ENCODE results near the gene CD28. TPM values are rescaled to one million over a fixed set of nuclear protein-coding genes. Genes with fewer than 3 reads are reported as not detected.

CD28 gene
- total and polyA plus RNA-seq, 4 donors: 0.14 to 3.0 (median 0.92) TPM

DNA sequence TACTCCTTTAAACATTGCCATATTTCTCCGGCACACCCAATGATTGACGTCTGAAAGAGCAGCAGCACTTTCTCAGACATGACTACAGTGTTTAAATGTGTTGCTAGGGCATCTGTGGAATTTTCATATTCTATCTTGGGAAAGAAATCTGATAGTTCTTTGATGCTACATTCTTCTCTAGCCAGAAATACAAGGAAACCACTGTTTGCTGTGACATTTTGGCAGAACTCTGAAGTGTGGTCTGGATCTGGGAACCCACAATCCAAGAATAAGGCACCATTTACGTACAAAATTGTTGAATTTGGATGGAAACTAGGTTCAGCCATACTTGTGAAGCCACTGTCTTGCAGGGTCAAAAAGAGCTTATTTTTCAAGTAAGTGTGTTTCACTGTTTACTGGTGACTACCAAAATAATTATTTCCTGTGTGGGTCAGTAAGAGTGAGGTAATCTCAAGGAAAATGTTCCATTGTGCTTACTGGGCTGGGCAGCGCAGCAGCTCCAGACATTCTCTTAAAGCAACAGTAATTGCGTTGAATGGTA is 21.3 kb upstream of the CD28 start:
- Histone ChIP-seq H3K27me3 (ENCODE audit: control insufficient read depth in 3 of 3, insufficient read depth in 3 of 3, low read length in 2 of 3) (no peaks in the 10 kb centered on the region), H3K4me1 (ENCODE audit: control insufficient read depth in 5 of 5, insufficient read depth in 5 of 5, low read length in 5 of 5) (peaks cover 0 to 26% (median 13%) of the 10 kb centered on the region in 5 donors), H3K36me3 (ENCODE audit: control insufficient read depth in 4 of 4, insufficient read depth in 4 of 4, low read length in 4 of 4) (no peaks in the 10 kb centered on the region), H3K9ac (ENCODE audit: insufficient read depth in 1 of 2, low read length in 2 of 2) (no peak overlapping the region), H3K9me3 (ENCODE audit: control insufficient read depth in 4 of 4, insufficient read depth in 3 of 4, low read length in 3 of 4) (no peaks in the 10 kb centered on the region), H3K27ac (ENCODE audit: low read depth in 1 of 2, low read length in 1 of 2) (peak overlapping the region; percentile 88 to 96), H3K4me3 (no peak overlapping the region)
- 60 to 70% methylated on average over 5 of the region's 5 CpGs for WGBS, 2 donors
- DNase-seq (peak in 1 of 3 donors; percentile 42), ATAC-seq (ENCODE audit: insufficient read depth, low FRiP score) (no peak)
- no peak for TF ChIP-seq CTCF (IDR thresholded peaks at IDR 0.05; ENCODE audit: control extremely low read depth, extremely low read depth)

- WGBS, 2 donors: 84 to 86% methylated on average over 4 of the region's 4 CpGs
- Histone ChIP-seq H3K9ac (ENCODE audit: insufficient read depth in 1 of 2, low read length in 2 of 2) (no peak overlapping the region), H3K27me3 (ENCODE audit: control insufficient read depth in 3 of 3, insufficient read depth in 3 of 3, low read length in 2 of 3) (no peaks in the 10 kb centered on the region), H3K27ac (ENCODE audit: low read depth in 1 of 2, low read length in 1 of 2) (peak overlapping the region; percentile 80 to 96), H3K4me1 (ENCODE audit: control insufficient read depth in 5 of 5, insufficient read depth in 5 of 5, low read length in 5 of 5) (peaks cover 0 to 28% (median 13%) of the 10 kb centered on the region in 5 donors), H3K4me3 (no peak overlapping the region), H3K36me3 (ENCODE audit: control insufficient read depth in 4 of 4, insufficient read depth in 4 of 4, low read length in 4 of 4) (no peaks in the 10 kb centered on the region), H3K9me3 (ENCODE audit: control insufficient read depth in 4 of 4, insufficient read depth in 3 of 4, low read length in 3 of 4) (no peaks in the 10 kb centered on the region)
- no peak for TF ChIP-seq CTCF (IDR thresholded peaks at IDR 0.05; ENCODE audit: control extremely low read depth, extremely low read depth)
- DNase-seq (no peak), ATAC-seq (ENCODE audit: insufficient read depth, low FRiP score) (no peak)
These were observed 20.5 kb upstream of the CD28 start for GRCh38 chr2:203685789-203686420.

GRCh38 chr2:203687165-203687564 is 19.3 kb upstream of the CD28 start:
- DNase-seq (no peak), ATAC-seq (ENCODE audit: insufficient read depth, low FRiP score) (no peak)
- WGBS, 2 donors: 65 to 95% methylated on average over 2 of the region's 2 CpGs
- no peak overlapping the region for H3K9ac ChIP-seq (ENCODE audit: insufficient read depth in 1 of 2, low read length in 2 of 2)
- no peaks in the 10 kb centered on the region for H3K9me3 ChIP-seq (ENCODE audit: control insufficient read depth in 4 of 4, insufficient read depth in 3 of 4, low read length in 3 of 4)
- no peaks in the 10 kb centered on the region for H3K36me3 ChIP-seq (ENCODE audit: control insufficient read depth in 4 of 4, insufficient read depth in 4 of 4, low read length in 4 of 4)
- no peak for TF ChIP-seq CTCF (IDR thresholded peaks at IDR 0.05; ENCODE audit: control extremely low read depth, extremely low read depth)
- H3K4me1 ChIP-seq (ENCODE audit: control insufficient read depth in 5 of 5, insufficient read depth in 5 of 5, low read length in 5 of 5): peaks cover 3 to 34% (median 14%) of the 10 kb centered on the region in 5 donors
- no peak overlapping the region for H3K4me3 ChIP-seq
- H3K27ac ChIP-seq (ENCODE audit: low read depth in 1 of 2, low read length in 1 of 2): peak overlapping the region in 1 of 2 donors; percentile 21
- H3K27me3 ChIP-seq (ENCODE audit: control insufficient read depth in 3 of 3, insufficient read depth in 3 of 3, low read length in 2 of 3): no peaks in the 10 kb centered on the region
